Common myeloid progenitor, CD34-positive (primary cell): ENCODE measurements around the gene KNG1.
"Not testable (repeated sequence)": the region's sequence is repeated elsewhere in the genome, so short reads cannot be mapped to it uniquely, and the experiment has no call there.

Experiments
- CTCF ChIA-PET: fragments of 350-600 bp; sonication (Branson Sonifier 250); formaldehyde crosslinking; loops from one replicate; lab custom pipeline; 2021; ENCODE audit warnings: antibody characterized with exemption; lab: Charles Lee
- POLR2A ChIA-PET: fragments of 350-600 bp; sonication (Branson Sonifier 250); formaldehyde crosslinking; loops from one replicate; lab custom pipeline; 2021; ENCODE audit warnings: antibody characterized with exemption; lab: Charles Lee
- DNase-seq, 3 donors: peaks; one replicate each; pipeline versions ENCODE4 v3.0.0 to v3.0.0-alpha.2; 2013
- H3K27ac ChIP-seq, 2 experiments: 1 replicate in 1 of 2; 2 replicates in 1 of 2; pipeline ENCODE4 v1.7.0; 2013; ENCODE audit warnings: inconsistent platforms in 2 of 2, low read length in 2 of 2, mild to moderate bottlenecking in 2 of 2, low read depth in 1 of 2, moderate library complexity in 1 of 2; ENCODE audit not compliant: severe bottlenecking in 2 of 2, insufficient read depth in 1 of 2, poor library complexity in 1 of 2
- H3K27me3 ChIP-seq, 5 experiments: replicated peaks in 2 of 5; 1 replicate in 3 of 5; 2 replicates in 2 of 5; pipeline versions ENCODE4 v1.6.1 to v1.7.0; 2013; ENCODE audit warnings: low read length in 4 of 5, mild to moderate bottlenecking in 2 of 5, moderate library complexity in 2 of 5, inconsistent platforms in 1 of 5; ENCODE audit not compliant: insufficient read depth in 5 of 5, control insufficient read depth in 4 of 5
- H3K36me3 ChIP-seq, 4 experiments: 1 replicate in 2 of 4; 2 replicates in 2 of 4; pipeline versions ENCODE4 v1.6.1 to v1.7.0; 2013; ENCODE audit warnings: low read length in 3 of 4, control low read depth in 1 of 4, mild to moderate bottlenecking in 1 of 4; ENCODE audit not compliant: control insufficient read depth in 4 of 4, insufficient read depth in 4 of 4
- H3K4me1 ChIP-seq, 4 experiments: 1 replicate in 3 of 4; 2 replicates in 1 of 4; pipeline versions ENCODE4 v1.6.1 to v1.7.1; 2013; ENCODE audit warnings: low read length in 3 of 4, mild to moderate bottlenecking in 3 of 4, control low read depth in 1 of 4, inconsistent platforms in 1 of 4, moderate library complexity in 1 of 4; ENCODE audit not compliant: control insufficient read depth in 4 of 4, insufficient read depth in 4 of 4; ENCODE audit errors: control extremely low read depth in 1 of 4
- H3K4me3 ChIP-seq, 7 experiments: 1 replicate in 4 of 7; 2 replicates in 3 of 7; pipeline versions ENCODE4 v1.5.1 to v1.7.0; 2013; ENCODE audit warnings: mild to moderate bottlenecking in 7 of 7, low read length in 6 of 7, moderate library complexity in 6 of 7, inconsistent platforms in 2 of 7, low read depth in 2 of 7, control low read depth in 1 of 7; ENCODE audit not compliant: insufficient read depth in 4 of 7, control insufficient read depth in 1 of 7; ENCODE audit errors: extremely low read depth in 1 of 7
- H3K9me3 ChIP-seq, 5 experiments: 1 replicate in 4 of 5; 2 replicates in 1 of 5; pipeline versions ENCODE4 v1.6.1 to v1.7.1; 2013; ENCODE audit warnings: low read length in 4 of 5, mild to moderate bottlenecking in 2 of 5, inconsistent platforms in 1 of 5, low read depth in 1 of 5, moderate library complexity in 1 of 5; ENCODE audit not compliant: control insufficient read depth in 4 of 5, insufficient read depth in 2 of 5; ENCODE audit errors: control extremely low read depth in 1 of 5
- WGBS: methylation state at CpG from one replicate; pipeline ENCODE4 v1.1.5; 2013; ENCODE audit not compliant: insufficient coverage; 5-methylcytosine and 5-hydroxymethylcytosine counted together

KNG1 gene

DNA sequence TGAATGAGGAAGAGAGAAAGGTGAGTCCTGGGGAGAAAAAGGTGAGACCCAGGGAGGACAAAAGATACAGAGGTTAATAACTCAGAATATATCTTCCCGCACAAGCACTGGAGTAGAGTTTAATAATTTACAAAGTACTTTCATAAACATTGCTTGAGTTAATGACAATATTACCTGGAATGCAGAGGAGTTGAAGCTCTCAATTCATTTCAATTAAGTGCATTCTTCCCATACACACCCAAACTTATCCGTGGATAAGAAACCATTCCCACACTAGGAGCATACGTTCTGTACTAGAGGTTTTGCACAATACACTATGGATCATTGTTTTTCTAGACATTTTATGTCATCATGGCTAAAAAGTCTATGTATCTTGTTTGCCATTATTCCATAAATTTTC is 23.3 kb upstream of the KNG1 start:
- Histone ChIP-seq H3K27ac (no peak overlapping the region), H3K4me3 (no peak overlapping the region), H3K27me3 (peaks cover 0 to 6% (median 0%) of the 10 kb centered on the region in 5 experiments), H3K4me1 (no peaks in the 10 kb centered on the region), H3K36me3 (no peaks in the 10 kb centered on the region), H3K9me3 (no peaks in the 10 kb centered on the region)
- POLR2A ChIA-PET, result no interaction called here
- no peak for DNase-seq
- WGBS, result no CpG with 5 or more reads among the region's 3 CpGs
- CTCF ChIA-PET, result no interaction called here

DNA sequence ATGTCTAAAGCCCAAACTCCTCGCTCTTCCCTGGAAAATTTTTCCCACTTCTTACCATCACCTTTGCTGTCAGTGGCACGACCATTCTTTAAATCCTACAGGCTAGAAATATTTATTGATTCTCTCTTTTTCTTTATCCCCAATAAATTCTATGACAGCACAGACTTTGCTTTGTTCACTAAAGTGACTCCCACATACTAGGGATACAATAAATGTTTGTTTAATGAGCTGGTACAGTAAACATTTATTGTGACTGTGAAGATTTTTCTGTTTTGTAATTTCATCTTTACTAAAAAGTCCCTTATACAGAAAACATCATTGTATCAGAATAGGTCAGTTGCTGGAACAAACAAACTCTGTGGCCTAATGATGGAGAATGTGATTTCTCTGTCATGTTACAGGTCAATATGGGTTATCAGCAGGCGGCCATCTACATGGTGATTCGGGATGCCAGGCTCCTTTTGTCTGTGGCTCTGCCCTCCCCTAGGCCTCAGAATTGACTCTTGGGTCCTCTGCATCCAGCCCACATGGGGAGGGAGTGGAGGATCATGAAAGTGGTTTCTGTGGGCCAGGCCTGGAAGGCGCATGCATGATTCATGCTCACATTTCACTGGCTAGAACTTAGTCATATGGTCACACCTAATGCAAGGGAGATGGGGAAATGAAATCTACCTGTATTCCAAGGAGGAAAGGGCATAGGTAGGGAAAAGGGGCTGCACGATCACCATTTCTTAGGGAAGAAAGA is 22.7 kb upstream of the KNG1 start:
- 91% methylated on average over 4 of the region's 6 CpGs for WGBS

DNA sequence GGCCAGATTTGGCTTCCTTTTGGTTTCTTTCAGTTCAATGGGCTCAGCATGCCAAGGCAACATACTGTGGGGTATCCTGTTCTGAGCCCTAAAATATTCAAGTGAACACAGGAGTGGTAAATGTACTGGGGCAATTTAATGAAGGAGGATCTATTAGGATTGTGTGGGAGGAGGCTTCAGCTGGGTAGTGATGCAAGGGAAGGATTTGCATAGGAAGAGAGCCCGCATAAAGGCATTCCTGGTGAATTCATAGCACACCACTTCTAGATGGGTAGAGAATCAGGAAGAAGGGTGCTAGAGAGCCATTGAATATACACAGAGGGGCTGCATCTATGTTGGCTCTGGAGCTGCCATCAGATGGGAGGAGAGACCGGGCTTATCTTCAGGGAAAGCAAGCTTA is 20.6 kb upstream of the KNG1 start:
- CTCF ChIA-PET, result interaction anchor here (1.2 kb wide), 1 partner anchor 10 kb away, joined by 3 read pairs; no protein-coding TSS in a partner anchor
- Histone ChIP-seq H3K4me3 (no peak overlapping the region), H3K9me3 (no peaks in the 10 kb centered on the region), H3K27me3 (peaks cover 0 to 6% (median 0%) of the 10 kb centered on the region in 5 experiments), H3K4me1 (peaks cover 0 to 6% (median 2%) of the 10 kb centered on the region in 4 experiments), H3K36me3 (no peaks in the 10 kb centered on the region), H3K27ac (no peak overlapping the region)
- WGBS, result 100% methylated on average over 1 of the region's 2 CpGs
- DNase-seq, result no peak
- POLR2A ChIA-PET, result no interaction called here

More for the DNA sequence above, 22.7 kb upstream of the KNG1 start:
- DNase-seq, result no peak
- peaks cover 0 to 6% (median 0%) of the 10 kb centered on the region in 5 experiments for H3K27me3 ChIP-seq
- ChIA-PET POLR2A (no interaction called here), CTCF (no interaction called here)
- H3K9me3 ChIP-seq, result no peaks in the 10 kb centered on the region
- H3K4me1 ChIP-seq, result no peaks in the 10 kb centered on the region
- H3K4me3 ChIP-seq, result no peak overlapping the region
- no peaks in the 10 kb centered on the region for H3K36me3 ChIP-seq
- H3K27ac ChIP-seq, result no peak overlapping the region

DNA sequence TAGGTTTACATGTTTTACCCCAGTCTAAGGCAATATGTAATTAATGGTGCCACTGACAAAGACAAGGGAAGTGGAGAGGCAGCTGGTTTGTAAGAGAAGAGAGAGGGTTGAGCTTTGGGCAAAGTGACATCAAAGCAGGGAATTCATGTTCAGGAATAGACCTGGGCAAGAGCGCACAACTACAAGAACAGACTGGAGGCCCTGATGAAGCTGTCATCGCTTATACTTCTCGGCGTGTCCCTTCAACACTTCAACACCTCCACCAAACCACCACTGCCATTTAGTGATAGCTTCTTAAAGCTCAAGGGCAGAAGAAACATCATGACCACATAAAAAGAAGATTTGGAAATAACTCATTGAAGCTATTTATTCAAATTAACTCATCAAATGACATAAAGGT is 19.6 kb upstream of the KNG1 start:
- no peak for DNase-seq
- H3K4me1 ChIP-seq, result peaks cover 0 to 6% (median 2%) of the 10 kb centered on the region in 4 experiments
- peaks cover 0 to 6% (median 0%) of the 10 kb centered on the region in 5 experiments for H3K27me3 ChIP-seq
- ChIA-PET CTCF (interaction anchor here (1.2 kb wide), 1 partner anchor 80 kb away, joined by 3 read pairs; no protein-coding TSS in a partner anchor), POLR2A (no interaction called here)
- no peak overlapping the region for H3K4me3 ChIP-seq
- no peaks in the 10 kb centered on the region for H3K36me3 ChIP-seq
- no CpG with 5 or more reads among the region's 4 CpGs for WGBS
- no peaks in the 10 kb centered on the region for H3K9me3 ChIP-seq
- no peak overlapping the region for H3K27ac ChIP-seq

DNA sequence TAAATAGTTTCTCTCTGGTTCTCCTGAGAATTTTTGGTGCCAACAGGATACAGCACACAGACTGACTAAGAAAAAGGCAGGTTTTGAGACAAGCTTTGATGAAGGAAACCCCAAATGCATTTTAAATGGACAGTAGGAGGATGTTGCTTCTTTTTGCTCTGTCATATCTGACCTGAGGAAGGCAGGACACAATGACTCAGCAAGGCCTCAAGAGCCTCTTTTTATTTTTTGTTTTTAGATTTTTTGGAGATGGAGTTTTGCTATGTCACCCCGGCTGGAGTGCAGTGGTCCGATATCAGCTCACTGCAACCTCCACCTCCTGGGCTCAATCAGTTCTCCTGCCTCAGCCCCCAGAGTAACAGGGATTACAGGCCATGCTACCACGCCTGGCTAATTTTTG is 16.9 kb upstream of the KNG1 start:
- CTCF ChIA-PET, result no interaction called here
- WGBS, result 49% methylated on average over 2 of the region's 3 CpGs
- Histone ChIP-seq H3K27ac (peak overlapping the region in 1 of 2 experiments; percentile 43), H3K4me3 (no peak overlapping the region), H3K36me3 (no peaks in the 10 kb centered on the region), H3K4me1 (peaks cover 0 to 6% (median 2%) of the 10 kb centered on the region in 4 experiments), H3K9me3 (no peaks in the 10 kb centered on the region), H3K27me3 (peaks cover 0 to 8% (median 0%) of the 10 kb centered on the region in 5 experiments)
- POLR2A ChIA-PET, result no interaction called here
- peak; percentile 14 to 51 (median 45) for DNase-seq

DNA sequence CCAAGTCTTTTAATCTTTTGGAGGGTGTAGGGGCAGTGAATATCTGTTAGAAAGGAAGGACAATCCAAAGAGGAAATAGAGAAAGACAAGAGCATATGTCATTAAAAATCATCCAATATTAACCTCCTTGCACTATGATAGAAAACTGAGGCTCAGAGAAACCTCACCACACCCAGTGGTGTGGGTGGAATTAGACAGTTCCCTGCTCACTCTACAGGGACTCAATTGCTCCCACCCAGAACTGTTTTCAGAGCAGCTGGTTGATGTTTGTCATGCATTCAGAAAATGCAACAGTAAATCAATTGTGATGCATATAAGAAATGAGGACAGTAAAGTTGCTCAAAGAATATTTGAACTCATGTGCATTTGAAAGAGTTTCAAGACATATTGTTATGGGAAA is 14.7 kb upstream of the KNG1 start:
- DNase-seq, H3K27me3 ChIP-seq, H3K36me3 ChIP-seq, CTCF ChIA-PET, H3K9me3 ChIP-seq, POLR2A ChIA-PET, H3K27ac ChIP-seq, H3K4me3 ChIP-seq: not testable (repeated sequence)
- H3K4me1 ChIP-seq, result peaks cover 3 to 15% (median 11%) of the 10 kb centered on the region in 4 experiments
